Caco-2 (cell line): ENCODE data around the gene FRMD4A. TPM values are rescaled to one million over a fixed set of nuclear protein-coding genes. Genes with fewer than 3 reads are reported as not detected.

Experiments used
- BruUV-seq: library from RNA; stranded (reverse); fragments of 400-500 nt; replicated peaks from 2 replicates; lab custom pipeline; 2021; lab: Mats Ljungman, UMichigan
- CTCF ChIA-PET: fragments of 300-600 bp; sonication (Branson Sonifier 250); formaldehyde crosslinking; loops from one replicate; lab custom pipeline; 2022; ENCODE audit warnings: antibody characterized with exemption; lab: Charles Lee
- POLR2A ChIA-PET: fragments of 300-600 bp; sonication (Branson Sonifier 250); formaldehyde crosslinking; loops from one replicate; lab custom pipeline; 2022; ENCODE audit warnings: antibody characterized with exemption; lab: Charles Lee
- DNase-seq, 2 experiments: peaks; one replicate each; pipeline versions ENCODE4 v3.0.0 to v3.0.0-alpha.2; 2020 to 2022
- H3K27me3 ChIP-seq: replicated peaks from 2 replicates; pipeline ENCODE4 v1.6.0; 2011; ENCODE audit warnings: low read length; ENCODE audit not compliant: control insufficient read depth, insufficient read depth
- H3K36me3 ChIP-seq: 2 replicates; pipeline ENCODE4 v1.5.1; 2011; ENCODE audit warnings: low read length; ENCODE audit not compliant: control insufficient read depth, insufficient read depth
- H3K4me1 ChIP-seq: fragments of 250-450 bp; sonication (Bioruptor Pico); 2 replicates; pipeline ENCODE4 v1.5.1; 2020; ENCODE audit warnings: mild to moderate bottlenecking
- H3K4me3 ChIP-seq: 2 replicates; pipeline ENCODE4 v1.5.1; 2011; ENCODE audit warnings: low read depth, mild to moderate bottlenecking, control low read depth, low read length
- H3K9me3 ChIP-seq: fragments of 250-450 bp; sonication (Bioruptor Pico); 2 replicates; pipeline ENCODE4 v1.5.1; 2020; ENCODE audit warnings: mild to moderate bottlenecking, moderate library complexity
- H3K27ac Mint-ChIP-seq: one replicate; pipeline ENCODE4 v1.8.0; 2022; ENCODE audit warnings: mixed read lengths; ENCODE audit not compliant: unreplicated experiment
- H3K27me3 Mint-ChIP-seq: one replicate; pipeline ENCODE4 v1.8.0; 2022; ENCODE audit warnings: mixed read lengths; ENCODE audit not compliant: insufficient read depth, unreplicated experiment
- H3K36me3 Mint-ChIP-seq: one replicate; pipeline ENCODE4 v1.8.0; 2022; ENCODE audit warnings: mild to moderate bottlenecking, mixed read lengths; ENCODE audit not compliant: insufficient read depth, unreplicated experiment
- H3K4me1 Mint-ChIP-seq: one replicate; pipeline ENCODE4 v1.8.0; 2022; ENCODE audit warnings: low read depth, mixed read lengths; ENCODE audit not compliant: unreplicated experiment
- H3K4me3 Mint-ChIP-seq: one replicate; pipeline ENCODE4 v1.8.0; 2022; ENCODE audit warnings: mild to moderate bottlenecking, moderate library complexity, mixed read lengths; ENCODE audit not compliant: unreplicated experiment
- H3K9me3 Mint-ChIP-seq: one replicate; pipeline ENCODE4 v1.8.0; 2022; ENCODE audit warnings: mixed read lengths; ENCODE audit not compliant: unreplicated experiment
- CTCF ChIP-seq, 2 experiments: fragments of 200-600 bp in 1 of 2; IDR thresholded peaks; 1 replicate in 1 of 2; 2 replicates in 1 of 2; pipeline versions ENCODE4 v1.5.1 to v1.8.0; 2011 to 2022; ENCODE audit warnings: antibody characterized with exemption in 1 of 2, control low read depth in 1 of 2, inconsistent platforms in 1 of 2, low read depth in 1 of 2, low read length in 1 of 2, mild to moderate bottlenecking in 1 of 2, moderate library complexity in 1 of 2; ENCODE audit not compliant: insufficient read depth in 1 of 2, severe bottlenecking in 1 of 2, unreplicated experiment in 1 of 2
- intact Hi-C: fragments of 100-400 bp; cut with micrococcal nuclease; formaldehyde crosslinking; loops from one replicate; pipeline ENCODE4 v1.10.0; 2022; ENCODE audit not compliant: unreplicated experiment
- total RNA-seq: library from RNA; stranded (reverse); gene quantifications from 2 replicates; pipeline ENCODE4 v1.2.3, GENCODE V29; 2022

FRMD4A gene
- total RNA-seq, 1 experiment from 2014 or later: 52.1 TPM

GRCh38 chr10:13621931-13622330, 708.8 kb downstream of the FRMD4A start:
- TF ChIP-seq CTCF (IDR thresholded peaks at IDR 0.05; ENCODE audit: insufficient read depth in 1 of 2, low read depth in 1 of 2, low read length in 1 of 2, severe bottlenecking in 1 of 2, unreplicated experiment in 1 of 2): no peak
- Histone ChIP-seq H3K27me3 (no peaks in the 10 kb centered on the region), H3K4me3 (no peak overlapping the region), H3K36me3 (no peaks in the 10 kb centered on the region; the same call in 1 of the 2 replicates), H3K4me1 (peaks cover 17% of the 10 kb centered on the region), H3K9me3 (no peaks in the 10 kb centered on the region)
- no TSS peak for BruUV-seq
- intact Hi-C loops: no loop called here
- H3K36me3 Mint-ChIP-seq: peaks cover 39% of the 10 kb centered on the region
- ChIA-PET POLR2A (no interaction called here), CTCF (interaction anchor here (0.6 kb wide), 1 partner anchor 81 kb away, joined by 4 read pairs; no protein-coding TSS in a partner anchor)
- no peaks in the 10 kb centered on the region for H3K4me1 Mint-ChIP-seq
- no peak for DNase-seq
- H3K4me3 Mint-ChIP-seq: no peak overlapping the region
- no peaks in the 10 kb centered on the region for H3K9me3 Mint-ChIP-seq
- H3K27me3 Mint-ChIP-seq: no peaks in the 10 kb centered on the region
- H3K27ac Mint-ChIP-seq: no peak overlapping the region

GRCh38 chr10:13617116-13617515, 713.6 kb downstream of the FRMD4A start:
- TF ChIP-seq CTCF (IDR thresholded peaks at IDR 0.05; ENCODE audit: insufficient read depth in 1 of 2, low read depth in 1 of 2, low read length in 1 of 2, severe bottlenecking in 1 of 2, unreplicated experiment in 1 of 2): no peak
- Mint-ChIP-seq H3K4me3 (no peak overlapping the region), H3K36me3 (peaks cover 55% of the 10 kb centered on the region), H3K27me3 (no peaks in the 10 kb centered on the region), H3K9me3 (no peaks in the 10 kb centered on the region), H3K4me1 (peaks cover 30% of the 10 kb centered on the region), H3K27ac (no peak overlapping the region)
- BruUV-seq: no TSS peak
- no peaks in the 10 kb centered on the region for H3K27me3 ChIP-seq
- H3K4me1 ChIP-seq: peaks cover 28% of the 10 kb centered on the region
- no peak for DNase-seq
- H3K36me3 ChIP-seq: peaks cover 1% of the 10 kb centered on the region
- ChIA-PET POLR2A (interaction anchor here (0.6 kb wide), 1 partner anchor 46 kb away, joined by 3 read pairs; no protein-coding TSS in a partner anchor), CTCF (interaction anchor here (0.6 kb wide), 1 partner anchor 234 kb away, joined by 5 read pairs; no protein-coding TSS in a partner anchor)
- no peaks in the 10 kb centered on the region for H3K9me3 ChIP-seq
- intact Hi-C loops: no loop called here
- no peak overlapping the region for H3K4me3 ChIP-seq

- ChIA-PET POLR2A (no interaction called here), CTCF (no interaction called here)
- H3K36me3 ChIP-seq: peaks cover 1% of the 10 kb centered on the region
- Mint-ChIP-seq H3K9me3 (no peaks in the 10 kb centered on the region), H3K4me1 (peaks cover 30% of the 10 kb centered on the region), H3K27me3 (no peaks in the 10 kb centered on the region), H3K36me3 (peaks cover 68% of the 10 kb centered on the region), H3K27ac (peak overlapping the region; percentile 42), H3K4me3 (peak overlapping the region; percentile 6)
- TSS peak; percentile 41 for BruUV-seq
- intact Hi-C loops: loop anchor here (1.0 kb wide), 1 partner anchor 12 kb away; no protein-coding TSS in a partner anchor
- H3K9me3 ChIP-seq: no peaks in the 10 kb centered on the region
- H3K4me1 ChIP-seq: peaks cover 28% of the 10 kb centered on the region
- DNase-seq: no peak
- H3K4me3 ChIP-seq: no peak overlapping the region
- no peak for TF ChIP-seq CTCF (IDR thresholded peaks at IDR 0.05; ENCODE audit: insufficient read depth in 1 of 2, low read depth in 1 of 2, low read length in 1 of 2, severe bottlenecking in 1 of 2, unreplicated experiment in 1 of 2)
- no peaks in the 10 kb centered on the region for H3K27me3 ChIP-seq
These were observed 714.9 kb downstream of the FRMD4A start for GRCh38 chr10:13615650-13616300.
